ENCODE results near the gene FBXO48.
A peak's percentile ranks its signal among the peaks of the same experiment; 100 is the strongest.
"Not testable (repeated sequence)": the region's sequence is repeated elsewhere in the genome, so short reads cannot be mapped to it uniquely, and the experiment has no call there.

The FBXO48 gene

GRCh38 chr2:68467077-68467960 is at the start of gene FBXO48, which contains the start of gene APLF:
Gene FBXO48 (minus strand): TSS chr2:68467294. CDS start chr2:68465145, 2,149 bp downstream.
Gene APLF (plus strand): TSS chr2:68467585. CDS start chr2:68467732, 147 bp downstream.
- peak; percentile 97 for DNase-seq (ENCODE audit: low spot score)

GRCh38 chr2:68516051-68516955 is 49.2 kb upstream of the FBXO48 start:
- DNase-seq (ENCODE audit: low spot score): no peak

GRCh38 chr2:68514316-68514929 is 47.3 kb upstream of the FBXO48 start:
- no peak for DNase-seq (ENCODE audit: low spot score)

- no peak for DNase-seq (ENCODE audit: low spot score)
Observed at GRCh38 chr2:68512966-68513365, 45.9 kb upstream of the FBXO48 start.

GRCh38 chr2:68512326-68512725 is 45.2 kb upstream of the FBXO48 start:
- no peak for DNase-seq (ENCODE audit: low spot score)

- DNase-seq (ENCODE audit: low spot score): no peak
Observed at GRCh38 chr2:68506170-68506569, 39.1 kb upstream of the FBXO48 start.

- DNase-seq (ENCODE audit: low spot score): no peak
Observed at GRCh38 chr2:68505603-68506159, 38.6 kb upstream of the FBXO48 start.

- no peak for DNase-seq (ENCODE audit: low spot score)
Observed at GRCh38 chr2:68501768-68502167, 34.7 kb upstream of the FBXO48 start.

GRCh38 chr2:68500649-68501048 is 33.6 kb upstream of the FBXO48 start:
- no peak for DNase-seq (ENCODE audit: low spot score)

- no peak for DNase-seq (ENCODE audit: low spot score)
Observed at GRCh38 chr2:68499133-68499532, 32.0 kb upstream of the FBXO48 start.

GRCh38 chr2:68491582-68491981 is 24.5 kb upstream of the FBXO48 start:
- no peak for DNase-seq (ENCODE audit: low spot score)

GRCh38 chr2:68489282-68489681 is 22.2 kb upstream of the FBXO48 start:
- DNase-seq (ENCODE audit: low spot score): no peak

- DNase-seq (ENCODE audit: low spot score): not testable (repeated sequence)
Observed at GRCh38 chr2:68488605-68489004, 21.5 kb upstream of the FBXO48 start.

- DNase-seq (ENCODE audit: low spot score): no peak
Observed at GRCh38 chr2:68487773-68488355, 20.8 kb upstream of the FBXO48 start.

GRCh38 chr2:68483011-68483410 is 15.9 kb upstream of the FBXO48 start:
- no peak for DNase-seq (ENCODE audit: low spot score)

GRCh38 chr2:68482296-68482820 is 15.3 kb upstream of the FBXO48 start:
- no peak for DNase-seq (ENCODE audit: low spot score)

- DNase-seq (ENCODE audit: low spot score): no peak
Observed at GRCh38 chr2:68478688-68479087, 11.6 kb upstream of the FBXO48 start.

GRCh38 chr2:68476454-68476853 is 9.4 kb upstream of the FBXO48 start:
- no peak for DNase-seq (ENCODE audit: low spot score)

GRCh38 chr2:68475576-68475975 is 8.5 kb upstream of the FBXO48 start:
- DNase-seq (ENCODE audit: low spot score): no peak

GRCh38 chr2:68475110-68475509 is 8.0 kb upstream of the FBXO48 start:
- DNase-seq (ENCODE audit: low spot score): no peak

- no peak for DNase-seq (ENCODE audit: low spot score)
Observed at GRCh38 chr2:68472796-68473414, 5.8 kb upstream of the FBXO48 start.
